Measurements from ENCODE around the gene SH3BP5L.

SH3BP5L gene

DNA sequence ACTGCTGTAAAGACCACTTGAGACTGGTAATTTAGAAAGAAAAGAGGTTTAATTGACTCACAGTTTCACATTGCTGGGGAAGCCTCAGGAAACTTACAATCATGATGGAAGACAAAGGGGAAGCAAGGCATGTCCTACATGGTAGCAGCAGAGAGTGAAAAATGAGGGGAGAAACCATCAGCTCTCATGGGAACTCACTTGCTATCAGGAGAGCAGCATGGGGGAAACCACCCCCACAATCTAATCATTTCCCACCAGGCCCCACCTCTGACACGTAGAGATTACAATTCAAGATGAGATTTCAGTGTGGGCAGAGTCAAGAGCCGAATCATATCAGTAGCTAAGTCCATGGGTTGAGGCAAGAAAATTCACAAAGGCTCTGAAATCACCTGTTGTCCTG, 46.4 kb downstream of the SH3BP5L start:
- no peak for DNase-seq (ENCODE audit: low read depth in 2 of 2)

DNA sequence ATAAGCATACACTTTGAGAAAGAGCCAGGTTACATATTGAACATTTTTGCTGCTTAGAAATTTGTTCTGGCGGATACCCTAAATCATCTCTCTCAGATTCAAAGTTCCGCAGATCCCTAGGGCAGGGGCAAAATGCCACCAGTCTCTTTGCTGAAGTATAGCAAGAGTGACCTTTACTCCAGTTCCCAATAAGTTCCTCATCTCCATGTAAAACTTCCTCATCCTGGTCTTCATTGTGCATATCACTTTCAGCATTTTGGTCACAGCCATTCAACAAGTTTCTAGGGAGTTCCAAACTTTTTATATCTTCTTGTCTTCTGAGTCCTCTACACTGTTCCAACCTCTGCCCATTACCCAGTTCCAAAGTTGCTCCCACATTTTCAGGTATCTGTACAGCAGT, 46.8 kb downstream of the SH3BP5L start:
- DNase-seq (ENCODE audit: low read depth in 2 of 2): no peak

DNA sequence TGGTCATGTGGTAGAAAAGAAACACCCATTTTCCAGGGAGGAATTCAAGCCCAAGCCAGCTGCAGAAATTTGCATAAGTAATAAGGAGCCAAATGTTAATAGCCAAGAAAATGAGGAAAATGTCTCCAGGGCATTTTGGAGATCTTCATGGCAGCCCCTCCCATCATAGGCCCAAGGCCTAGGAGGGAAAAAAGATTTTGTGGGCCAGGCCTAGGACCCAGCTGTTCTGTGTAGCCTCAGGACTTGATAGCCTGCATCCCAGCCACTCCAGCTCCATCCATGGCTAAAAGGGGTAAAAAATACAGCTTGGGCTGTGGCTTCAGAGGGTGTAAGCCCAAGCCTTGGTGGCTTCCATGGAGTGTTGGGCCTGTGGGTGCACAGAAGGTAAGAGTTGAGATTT, 48.7 kb downstream of the SH3BP5L start:
- DNase-seq (ENCODE audit: low read depth in 2 of 2): no peak

- no peak for DNase-seq (ENCODE audit: low read depth in 2 of 2)
These were observed 50.3 kb downstream of the SH3BP5L start for GRCh38 chr1:248775441-248775840.

All from activated CD4-positive, alpha-beta T cell treated with anti-CD3 and anti-CD28 coated beads for 24 hours (primary cell).